Smooth muscle cell (in vitro differentiated cells): ENCODE data around the gene NLN. TPM values are rescaled to one million over a fixed set of nuclear protein-coding genes. Genes with fewer than 3 reads are reported as not detected.

Experiments
- DNase-seq: peaks from one replicate; lab custom pipeline; 2025; ENCODE audit not compliant: unreplicated experiment; lab: John Stamatoyannopoulos, UW
- H2AFZ ChIP-seq: fragments of 200-600 bp; sonication (generic); 2 replicates; pipeline ENCODE4 v1.6.0; 2016; ENCODE audit warnings: antibody characterized with exemption, low read depth, mild to moderate bottlenecking
- H3F3A ChIP-seq: fragments of 200-600 bp; sonication (generic); 2 replicates; pipeline ENCODE4 v1.6.0; 2017; ENCODE audit warnings: antibody characterized with exemption, low read depth
- H3K27ac ChIP-seq: fragments of 200-600 bp; sonication (generic); 2 replicates; pipeline ENCODE4 v1.5.1; 2016; ENCODE audit warnings: low read depth, mild to moderate bottlenecking
- H3K27me3 ChIP-seq: fragments of 200-600 bp; sonication (generic); 2 replicates; pipeline ENCODE4 v1.6.1; 2016; ENCODE audit warnings: low read depth, mild to moderate bottlenecking
- H3K36me3 ChIP-seq: fragments of 200-600 bp; sonication (generic); 2 replicates; pipeline ENCODE4 v1.5.1; 2016; ENCODE audit warnings: low read depth
- H3K4me1 ChIP-seq: fragments of 200-600 bp; sonication (generic); 2 replicates; pipeline ENCODE4 v1.5.1; 2016; ENCODE audit warnings: low read depth
- H3K4me2 ChIP-seq: fragments of 200-600 bp; sonication (generic); 2 replicates; pipeline ENCODE4 v1.6.0; 2016; ENCODE audit warnings: mild to moderate bottlenecking
- H3K4me3 ChIP-seq: fragments of 200-600 bp; sonication (generic); 2 replicates; pipeline ENCODE4 v1.5.1; 2016; ENCODE audit warnings: mild to moderate bottlenecking
- H3K79me2 ChIP-seq: fragments of 200-600 bp; sonication (generic); 2 replicates; pipeline ENCODE4 v1.6.0; 2016; ENCODE audit warnings: low read depth, mild to moderate bottlenecking
- H3K9ac ChIP-seq: fragments of 200-600 bp; sonication (generic); 2 replicates; pipeline ENCODE4 v1.6.0; 2016; ENCODE audit warnings: low read depth
- H3K9me3 ChIP-seq: fragments of 200-600 bp; sonication (generic); replicated peaks from 2 replicates; pipeline ENCODE4 v1.5.1; 2016; ENCODE audit warnings: low read depth
- H4K20me1 ChIP-seq: fragments of 200-600 bp; sonication (generic); 2 replicates; pipeline ENCODE4 v1.6.0; 2016; ENCODE audit warnings: low read depth
- CTCF ChIP-seq: fragments of 200-600 bp; sonication (generic); IDR thresholded peaks from 2 replicates; pipeline ENCODE4 v1.5.1; 2017; ENCODE audit warnings: borderline replicate concordance, mild to moderate bottlenecking, antibody characterized with exemption; ENCODE audit not compliant: insufficient read depth, poor library complexity, severe bottlenecking
- WGBS: methylation state at CpG from one replicate; pipeline ENCODE4 v1.1.7; 2016; ENCODE audit warnings: low lambda C conversion rate; 5-methylcytosine and 5-hydroxymethylcytosine counted together
- polyA plus RNA-seq: library from polyadenylated mRNA; unstranded; fragments of >200 nt; fragmentation: Nextera tagmentation; extraction: Ambion mirVana; gene quantifications from 2 replicates; pipeline ENCODE4 v1.2.1, GENCODE V29; 2016
- total RNA-seq: library from RNA; depleted of rRNA; stranded (reverse); fragments of >200 nt; gene quantifications from 2 replicates; pipeline ENCODE4 v1.2.3, GENCODE V29; 2014

Gene NLN
- total and polyA plus RNA-seq, 2 experiments from 2014 or later, result 31.9 to 33.6 TPM

- no peak overlapping the region for H3K4me2 ChIP-seq
- H3K27ac ChIP-seq, result no peak overlapping the region
Measured at GRCh38 chr5:65809817-65810531, 88.0 kb downstream of the NLN start.

GRCh38 chr5:65811004-65811403 lies 89.0 kb downstream of the NLN start:
- Histone ChIP-seq H3K4me2 (no peak overlapping the region), H3K4me3 (no peak overlapping the region), H2AFZ (no peak overlapping the region), H3K36me3 (no peaks in the 10 kb centered on the region), H3K27me3 (no peaks in the 10 kb centered on the region), H3K27ac (no peak overlapping the region), H3K4me1 (no peaks in the 10 kb centered on the region), H3K9me3 (no peaks in the 10 kb centered on the region), H3K79me2 (no peaks in the 10 kb centered on the region), H3K9ac (no peak overlapping the region), H4K20me1 (no peaks in the 10 kb centered on the region), H3F3A (no peaks in the 10 kb centered on the region)
- WGBS, result 83% methylated on average over 3 of the region's 3 CpGs
- no peak for DNase-seq
- TF ChIP-seq CTCF, result no peak

More at GRCh38 chr5:65809817-65810531, 88.0 kb downstream of the NLN start:
- no peak overlapping the region for H2AFZ ChIP-seq
- H3K9ac ChIP-seq, result no peak overlapping the region
- H3K36me3 ChIP-seq, result no peaks in the 10 kb centered on the region
- DNase-seq, result no peak
- 93% methylated on average over 8 of the region's 8 CpGs for WGBS
- no peaks in the 10 kb centered on the region for H3K4me1 ChIP-seq
- no peak overlapping the region for H3K4me3 ChIP-seq
- H4K20me1 ChIP-seq, result no peaks in the 10 kb centered on the region
- no peak for TF ChIP-seq CTCF
- H3K27me3 ChIP-seq, result no peaks in the 10 kb centered on the region
- H3K9me3 ChIP-seq, result no peaks in the 10 kb centered on the region
- no peaks in the 10 kb centered on the region for H3F3A ChIP-seq
- no peaks in the 10 kb centered on the region for H3K79me2 ChIP-seq

- 77% methylated on average over 3 of the region's 3 CpGs for WGBS
Measured at GRCh38 chr5:65811885-65812284, 89.9 kb downstream of the NLN start.

More at GRCh38 chr5:65811885-65812284, 89.9 kb downstream of the NLN start:
- H3K27me3 ChIP-seq, result no peaks in the 10 kb centered on the region
- no peaks in the 10 kb centered on the region for H3K9me3 ChIP-seq
- H3K4me1 ChIP-seq, result no peaks in the 10 kb centered on the region
- no peaks in the 10 kb centered on the region for H3K79me2 ChIP-seq
- no peak overlapping the region for H3K4me2 ChIP-seq
- H2AFZ ChIP-seq, result no peak overlapping the region
- DNase-seq, result no peak
- no peaks in the 10 kb centered on the region for H3K36me3 ChIP-seq
- TF ChIP-seq CTCF, result no peak
- H3F3A ChIP-seq, result no peaks in the 10 kb centered on the region
- H4K20me1 ChIP-seq, result no peaks in the 10 kb centered on the region
- H3K9ac ChIP-seq, result no peak overlapping the region
- peak overlapping the region; percentile 0 for H3K27ac ChIP-seq
- H3K4me3 ChIP-seq, result no peak overlapping the region
